Measurements from ENCODE around the gene TOP1.

The TOP1 gene

GRCh38 chr20:41086402-41087324, 58.0 kb downstream of the TOP1 start:
- Histone ChIP-seq H3K4me3 (ENCODE audit: low read depth in 1 of 2, low read length in 2 of 2) (no peak overlapping the region), H3K27ac (ENCODE audit: low read depth, low read length) (no peak overlapping the region), H3K9me3 (ENCODE audit: low read length) (no peaks in the 10 kb centered on the region), H3K9ac (ENCODE audit: low read length) (no peak overlapping the region), H3K4me1 (ENCODE audit: insufficient read depth, low read length) (no peaks in the 10 kb centered on the region), H3K36me3 (ENCODE audit: insufficient read depth, low read length) (peaks cover 37% of the 10 kb centered on the region), H3K27me3 (ENCODE audit: control insufficient read depth in 1 of 2, insufficient read depth in 2 of 2, low read length in 2 of 2) (no peaks in the 10 kb centered on the region)

GRCh38 chr20:41087325-41087685, 58.7 kb downstream of the TOP1 start:
- Histone ChIP-seq H3K27me3 (ENCODE audit: control insufficient read depth in 1 of 2, insufficient read depth in 2 of 2, low read length in 2 of 2) (no peaks in the 10 kb centered on the region), H3K9ac (ENCODE audit: low read length) (no peak overlapping the region), H3K4me1 (ENCODE audit: insufficient read depth, low read length) (peaks cover 5% of the 10 kb centered on the region), H3K4me3 (ENCODE audit: low read depth in 1 of 2, low read length in 2 of 2) (no peak overlapping the region), H3K9me3 (ENCODE audit: low read length) (no peaks in the 10 kb centered on the region), H3K27ac (ENCODE audit: low read depth, low read length) (no peak overlapping the region), H3K36me3 (ENCODE audit: insufficient read depth, low read length) (peaks cover 37% of the 10 kb centered on the region)

- Histone ChIP-seq H3K36me3 (ENCODE audit: insufficient read depth, low read length) (peaks cover 39% of the 10 kb centered on the region), H3K4me1 (ENCODE audit: insufficient read depth, low read length) (peaks cover 8% of the 10 kb centered on the region), H3K27ac (ENCODE audit: low read depth, low read length) (no peak overlapping the region), H3K9me3 (ENCODE audit: low read length) (no peaks in the 10 kb centered on the region), H3K9ac (ENCODE audit: low read length) (no peak overlapping the region), H3K27me3 (ENCODE audit: control insufficient read depth in 1 of 2, insufficient read depth in 2 of 2, low read length in 2 of 2) (no peaks in the 10 kb centered on the region), H3K4me3 (ENCODE audit: low read depth in 1 of 2, low read length in 2 of 2) (no peak overlapping the region)
These were observed 59.2 kb downstream of the TOP1 start for GRCh38 chr20:41087777-41088176.

- H3K27ac ChIP-seq (ENCODE audit: low read depth, low read length), result no peak overlapping the region
- H3K9me3 ChIP-seq (ENCODE audit: low read length), result no peaks in the 10 kb centered on the region
- no peak overlapping the region for H3K9ac ChIP-seq (ENCODE audit: low read length)
- H3K4me3 ChIP-seq (ENCODE audit: low read depth in 1 of 2, low read length in 2 of 2), result no peak overlapping the region
- H3K27me3 ChIP-seq (ENCODE audit: control insufficient read depth in 1 of 2, insufficient read depth in 2 of 2, low read length in 2 of 2), result no peaks in the 10 kb centered on the region
- peaks cover 13% of the 10 kb centered on the region for H3K4me1 ChIP-seq (ENCODE audit: insufficient read depth, low read length)
- peaks cover 40% of the 10 kb centered on the region for H3K36me3 ChIP-seq (ENCODE audit: insufficient read depth, low read length)
These were observed 60.9 kb downstream of the TOP1 start for GRCh38 chr20:41089555-41089954.

GRCh38 chr20:41091927-41092326, 63.3 kb downstream of the TOP1 start:
- no peak overlapping the region for H3K27ac ChIP-seq (ENCODE audit: low read depth, low read length)
- H3K4me1 ChIP-seq (ENCODE audit: insufficient read depth, low read length), result peaks cover 15% of the 10 kb centered on the region
- no peak overlapping the region for H3K4me3 ChIP-seq (ENCODE audit: low read depth in 1 of 2, low read length in 2 of 2)
- H3K36me3 ChIP-seq (ENCODE audit: insufficient read depth, low read length), result peaks cover 33% of the 10 kb centered on the region
- no peak overlapping the region for H3K9ac ChIP-seq (ENCODE audit: low read length)
- H3K9me3 ChIP-seq (ENCODE audit: low read length), result no peaks in the 10 kb centered on the region
- H3K27me3 ChIP-seq (ENCODE audit: control insufficient read depth in 1 of 2, insufficient read depth in 2 of 2, low read length in 2 of 2), result no peaks in the 10 kb centered on the region

- peaks cover 15% of the 10 kb centered on the region for H3K4me1 ChIP-seq (ENCODE audit: insufficient read depth, low read length)
- H3K9me3 ChIP-seq (ENCODE audit: low read length), result no peaks in the 10 kb centered on the region
- H3K4me3 ChIP-seq (ENCODE audit: low read depth in 1 of 2, low read length in 2 of 2), result no peak overlapping the region
- H3K36me3 ChIP-seq (ENCODE audit: insufficient read depth, low read length), result peaks cover 55% of the 10 kb centered on the region
- no peaks in the 10 kb centered on the region for H3K27me3 ChIP-seq (ENCODE audit: control insufficient read depth in 1 of 2, insufficient read depth in 2 of 2, low read length in 2 of 2)
- H3K9ac ChIP-seq (ENCODE audit: low read length), result no peak overlapping the region
- H3K27ac ChIP-seq (ENCODE audit: low read depth, low read length), result peak overlapping the region; percentile 24
These were observed 65.9 kb downstream of the TOP1 start for GRCh38 chr20:41094353-41095055.

GRCh38 chr20:41095110-41095969, 66.7 kb downstream of the TOP1 start:
- Histone ChIP-seq H3K36me3 (ENCODE audit: insufficient read depth, low read length) (peaks cover 62% of the 10 kb centered on the region), H3K27me3 (ENCODE audit: control insufficient read depth in 1 of 2, insufficient read depth in 2 of 2, low read length in 2 of 2) (no peaks in the 10 kb centered on the region), H3K4me3 (ENCODE audit: low read depth in 1 of 2, low read length in 2 of 2) (no peak overlapping the region), H3K9me3 (ENCODE audit: low read length) (no peaks in the 10 kb centered on the region), H3K4me1 (ENCODE audit: insufficient read depth, low read length) (peaks cover 15% of the 10 kb centered on the region), H3K27ac (ENCODE audit: low read depth, low read length) (no peak overlapping the region), H3K9ac (ENCODE audit: low read length) (no peak overlapping the region)

GRCh38 chr20:41098703-41099250, 70.2 kb downstream of the TOP1 start:
- Histone ChIP-seq H3K9me3 (ENCODE audit: low read length) (no peaks in the 10 kb centered on the region), H3K4me1 (ENCODE audit: insufficient read depth, low read length) (peaks cover 7% of the 10 kb centered on the region), H3K4me3 (ENCODE audit: low read depth in 1 of 2, low read length in 2 of 2) (no peak overlapping the region), H3K9ac (ENCODE audit: low read length) (no peak overlapping the region), H3K27ac (ENCODE audit: low read depth, low read length) (no peak overlapping the region), H3K36me3 (ENCODE audit: insufficient read depth, low read length) (peaks cover 73% of the 10 kb centered on the region), H3K27me3 (ENCODE audit: control insufficient read depth in 1 of 2, insufficient read depth in 2 of 2, low read length in 2 of 2) (no peaks in the 10 kb centered on the region)

- Histone ChIP-seq H3K4me3 (ENCODE audit: low read depth in 1 of 2, low read length in 2 of 2) (no peak overlapping the region), H3K36me3 (ENCODE audit: insufficient read depth, low read length) (peaks cover 73% of the 10 kb centered on the region), H3K9me3 (ENCODE audit: low read length) (no peaks in the 10 kb centered on the region), H3K4me1 (ENCODE audit: insufficient read depth, low read length) (no peaks in the 10 kb centered on the region), H3K27me3 (ENCODE audit: control insufficient read depth in 1 of 2, insufficient read depth in 2 of 2, low read length in 2 of 2) (no peaks in the 10 kb centered on the region), H3K27ac (ENCODE audit: low read depth, low read length) (no peak overlapping the region), H3K9ac (ENCODE audit: low read length) (no peak overlapping the region)
These were observed 71.4 kb downstream of the TOP1 start for GRCh38 chr20:41100001-41100480.

- H3K27ac ChIP-seq (ENCODE audit: low read depth, low read length), result no peak overlapping the region
- no peaks in the 10 kb centered on the region for H3K27me3 ChIP-seq (ENCODE audit: control insufficient read depth in 1 of 2, insufficient read depth in 2 of 2, low read length in 2 of 2)
- H3K4me1 ChIP-seq (ENCODE audit: insufficient read depth, low read length), result no peaks in the 10 kb centered on the region
- no peak overlapping the region for H3K4me3 ChIP-seq (ENCODE audit: low read depth in 1 of 2, low read length in 2 of 2)
- H3K9me3 ChIP-seq (ENCODE audit: low read length), result no peaks in the 10 kb centered on the region
- peaks cover 70% of the 10 kb centered on the region for H3K36me3 ChIP-seq (ENCODE audit: insufficient read depth, low read length)
- H3K9ac ChIP-seq (ENCODE audit: low read length), result no peak overlapping the region
These were observed 73.0 kb downstream of the TOP1 start for GRCh38 chr20:41101660-41102059.

GRCh38 chr20:41108531-41108930, 79.9 kb downstream of the TOP1 start:
- Histone ChIP-seq H3K27me3 (ENCODE audit: control insufficient read depth in 1 of 2, insufficient read depth in 2 of 2, low read length in 2 of 2) (no peaks in the 10 kb centered on the region), H3K9me3 (ENCODE audit: low read length) (no peaks in the 10 kb centered on the region), H3K9ac (ENCODE audit: low read length) (no peak overlapping the region), H3K4me3 (ENCODE audit: low read depth in 1 of 2, low read length in 2 of 2) (no peak overlapping the region), H3K27ac (ENCODE audit: low read depth, low read length) (no peak overlapping the region), H3K36me3 (ENCODE audit: insufficient read depth, low read length) (peaks cover 52% of the 10 kb centered on the region), H3K4me1 (ENCODE audit: insufficient read depth, low read length) (no peaks in the 10 kb centered on the region)

All from muscle layer of colon (tissue), 2 donors.